CD4-positive, alpha-beta T cell treated with Interleukin-21 for 1 hour (primary cell): ENCODE data around the gene KAT6B.
A peak's percentile ranks its signal among the peaks of the same experiment; 100 is the strongest.

ENCODE experiments used
- DNase-seq: peaks from one replicate; pipeline ENCODE4 v3.0.0-alpha.2; 2020

The KAT6B gene

DNA sequence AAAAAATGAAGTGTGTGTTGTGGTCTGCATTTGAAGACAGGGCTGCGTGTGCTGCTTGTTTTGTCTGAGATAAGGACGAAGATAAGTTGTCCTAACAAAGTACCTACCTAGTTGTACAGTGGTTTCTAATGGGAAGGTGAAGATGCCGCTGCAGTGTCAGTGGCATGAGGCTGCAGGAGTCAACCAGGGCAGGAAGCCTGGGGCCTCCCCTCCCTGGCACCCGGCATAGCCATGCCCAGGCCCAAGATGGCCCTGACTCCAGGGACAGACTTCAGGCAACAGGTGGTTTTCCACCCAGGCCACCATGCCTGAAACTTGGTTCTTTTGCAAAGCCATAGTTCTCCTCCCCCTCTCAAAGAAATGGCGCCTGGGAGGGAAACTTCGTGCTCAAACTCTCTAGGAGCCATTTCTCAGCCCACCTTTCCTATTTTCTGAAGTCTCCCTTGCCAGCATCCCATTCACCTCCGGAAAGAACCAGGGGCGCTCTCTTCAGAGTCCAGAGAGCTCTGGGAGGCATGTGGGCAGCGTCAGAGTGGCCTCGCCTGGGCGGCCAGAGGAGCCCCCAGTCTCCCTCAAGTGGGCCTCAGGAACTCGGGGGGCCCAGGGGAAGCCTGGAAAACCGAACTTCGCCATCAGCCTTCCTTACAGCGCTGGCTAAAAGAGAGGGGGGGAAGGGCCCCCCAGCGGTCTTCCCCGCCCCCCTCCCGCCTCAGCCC, 2.1 kb upstream of the KAT6B start:
- DNase-seq = peak; percentile 37

DNA sequence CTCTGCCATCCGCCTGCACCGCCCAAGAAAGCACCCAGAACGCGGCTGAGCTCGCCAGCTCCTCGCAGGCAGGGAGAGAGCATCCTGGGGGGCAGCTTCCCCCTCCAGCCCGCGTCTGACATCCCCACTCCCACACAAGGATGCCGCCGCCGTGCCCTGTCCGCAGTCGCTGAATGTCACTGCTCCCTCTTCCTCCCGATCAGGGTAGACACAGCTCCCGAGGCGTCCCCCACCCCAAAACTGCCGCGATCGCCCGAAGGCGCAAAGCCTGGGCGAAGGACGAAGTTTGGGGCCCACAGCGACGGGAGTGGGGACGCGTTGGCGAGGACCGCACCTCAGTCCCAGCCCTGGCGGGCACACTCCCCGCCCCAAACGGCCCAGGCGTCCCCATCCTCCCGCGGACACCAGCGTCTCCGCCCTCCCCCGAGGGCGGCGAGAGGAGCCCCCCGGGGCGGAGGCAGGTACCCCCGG, 1.5 kb upstream of the KAT6B start:
- no peak for DNase-seq

DNA sequence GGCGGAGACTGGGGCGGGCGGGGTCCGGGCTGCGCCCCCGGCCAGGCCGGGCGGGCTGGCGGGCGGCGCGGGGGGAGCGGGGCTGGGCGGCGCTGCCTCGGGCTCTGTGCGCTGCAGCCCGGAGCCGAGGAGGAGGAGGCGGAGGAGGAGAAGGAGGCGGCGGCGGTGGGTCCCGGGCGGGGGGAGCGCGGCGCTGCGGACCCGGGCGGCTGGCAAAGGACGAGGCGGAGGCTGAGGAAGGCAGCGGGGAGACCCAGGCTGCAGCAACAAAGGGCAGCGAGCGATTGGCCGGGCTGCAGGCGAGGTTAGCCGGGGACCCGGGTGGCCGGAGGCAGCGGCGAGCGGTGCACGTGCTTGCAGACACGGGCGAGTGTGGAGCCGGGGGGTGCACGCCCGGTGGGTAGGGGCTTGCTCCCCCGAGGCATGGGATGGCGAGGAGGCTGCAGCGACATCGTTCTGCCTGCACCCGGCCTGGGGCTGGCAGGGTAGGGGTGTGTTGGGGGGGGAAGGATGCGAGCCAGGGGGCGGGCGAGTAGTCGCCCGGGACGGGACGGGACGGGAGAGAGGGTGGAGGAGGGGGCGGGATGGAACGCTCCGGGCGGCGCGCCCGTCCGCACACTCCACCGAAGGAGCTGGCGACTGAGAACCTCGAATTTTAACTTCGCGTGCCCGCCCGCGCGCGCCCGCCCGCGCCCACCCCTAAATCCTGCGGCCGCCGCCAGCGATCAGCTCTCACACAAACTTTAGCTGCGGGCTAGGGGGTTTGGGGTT, 844 bp upstream of the KAT6B start:
- DNase-seq = peak; percentile 60

DNA sequence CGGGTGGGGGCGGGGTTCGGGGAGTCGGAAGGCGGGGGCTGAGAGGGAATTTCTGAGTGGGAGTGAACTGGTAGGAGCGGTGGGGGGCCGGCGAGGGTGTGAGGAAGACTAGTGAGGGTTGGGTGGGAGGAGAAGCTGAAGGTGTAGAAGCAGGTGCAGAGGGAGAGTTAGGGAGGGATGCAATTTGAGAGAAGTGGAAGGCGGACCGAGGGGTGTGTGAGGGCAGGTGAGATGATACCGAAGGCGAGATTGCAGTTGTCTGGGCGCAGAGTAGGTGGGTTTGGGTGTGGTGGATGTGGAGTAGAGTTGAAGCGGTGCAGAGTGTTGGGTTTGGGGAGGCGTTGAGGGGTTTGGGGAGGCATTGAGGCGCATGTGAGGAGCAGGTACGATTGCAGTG, 643 bp downstream of the KAT6B start:
- DNase-seq = no peak

DNA sequence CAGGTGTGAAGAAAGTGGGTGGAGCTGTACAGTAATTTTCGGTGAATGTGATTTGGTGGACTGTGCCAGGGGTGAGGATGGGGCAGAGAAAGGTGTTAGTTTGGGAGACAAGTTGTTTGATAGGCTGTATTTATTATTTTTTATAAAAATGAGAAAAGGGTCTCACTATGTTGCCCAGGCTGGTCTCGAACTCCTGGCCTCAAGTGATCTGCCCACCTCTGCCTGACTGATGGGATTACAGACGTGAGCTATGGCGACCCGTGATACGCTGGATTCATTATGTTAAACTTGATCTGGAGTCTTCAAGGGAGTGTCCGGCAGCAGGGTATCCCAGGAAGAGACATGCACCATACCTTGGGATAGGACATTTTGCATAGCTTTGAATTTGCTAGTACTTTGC, 1.3 kb downstream of the KAT6B start:
- DNase-seq = no peak

DNA sequence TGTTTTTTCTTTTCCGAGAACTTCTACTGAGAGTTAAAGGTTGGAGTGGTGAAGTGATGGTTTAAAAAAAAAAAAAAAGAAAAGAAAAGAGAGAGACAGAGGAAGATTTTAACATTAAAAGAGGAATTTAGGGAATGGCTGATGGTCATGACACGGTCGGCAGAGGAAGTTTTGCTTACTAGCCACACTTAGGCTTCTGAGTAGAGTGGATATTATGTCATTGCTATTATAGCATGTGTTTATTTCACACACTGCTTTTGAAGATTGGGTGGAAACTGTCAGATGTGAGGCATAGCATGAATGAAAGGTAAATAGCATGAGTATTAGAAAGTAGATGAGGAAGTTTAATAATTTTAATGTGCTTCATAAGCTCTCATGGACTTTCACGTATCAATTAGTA, 2.5 kb downstream of the KAT6B start:
- DNase-seq = no peak

DNA sequence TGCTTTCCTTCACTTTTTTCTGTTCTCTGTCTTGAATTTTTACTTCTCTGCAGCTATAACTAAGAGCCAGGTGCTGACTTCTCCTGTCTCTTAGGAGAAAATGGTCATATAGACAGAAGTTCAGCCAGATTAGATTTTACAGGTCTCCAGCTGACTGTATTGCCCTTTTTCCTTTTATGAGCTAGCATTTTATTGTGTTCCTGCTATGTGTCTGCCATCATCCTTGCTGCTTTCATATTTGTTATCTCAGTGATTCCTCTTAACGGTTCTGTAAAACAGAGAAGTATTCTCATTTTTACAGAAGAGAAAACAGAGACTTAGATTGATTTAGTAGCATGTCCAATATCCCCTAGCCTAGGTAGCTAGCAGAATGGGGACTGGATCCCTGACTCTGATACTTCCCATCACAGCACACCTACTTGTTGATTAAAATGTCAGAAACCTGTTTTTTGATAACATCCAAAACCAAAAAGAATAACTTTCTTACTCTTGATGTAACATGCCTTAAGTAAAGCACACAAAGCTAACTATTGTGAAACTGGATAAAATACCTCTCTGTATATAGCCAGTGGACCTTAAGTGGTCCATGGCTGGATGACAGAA, 5.2 kb downstream of the KAT6B start:
- no peak for DNase-seq

DNA sequence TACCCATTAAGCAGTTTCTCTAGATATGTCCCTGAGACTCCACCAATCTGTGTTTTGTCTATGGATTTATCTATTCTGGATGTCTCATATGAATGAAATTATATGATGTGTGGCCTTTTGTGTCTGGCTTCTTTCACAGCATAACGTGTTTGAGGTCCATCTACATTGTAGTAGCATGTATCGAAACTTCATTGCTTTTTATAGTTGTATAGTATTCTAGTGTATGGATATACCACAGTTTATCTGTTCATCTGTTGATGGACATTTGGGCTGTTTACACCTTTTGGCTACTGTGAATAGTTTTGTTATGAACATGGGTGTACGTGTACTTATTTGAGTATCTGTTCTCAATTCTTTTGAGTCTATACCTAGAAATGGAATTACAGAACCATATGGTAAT, 9.6 kb downstream of the KAT6B start:
- no peak for DNase-seq

DNA sequence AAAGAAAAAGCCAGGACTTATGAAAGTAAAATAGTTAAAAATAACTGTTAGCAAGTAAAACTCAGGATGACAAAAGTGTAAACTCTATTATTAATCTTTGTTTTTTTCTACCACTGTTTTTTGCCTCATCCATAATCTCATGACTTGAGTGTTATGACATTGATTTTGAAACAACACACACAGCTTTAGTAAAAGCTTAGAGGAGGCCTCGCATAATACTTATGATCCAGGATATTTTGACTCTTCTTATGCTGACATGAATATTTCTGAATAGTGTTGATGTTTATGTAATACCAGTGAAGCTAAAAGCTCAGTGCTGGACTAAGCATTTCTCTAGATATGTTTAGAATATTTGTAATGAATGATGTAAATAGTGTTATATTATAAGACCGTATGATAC, 10.5 kb downstream of the KAT6B start:
- no peak for DNase-seq

DNA sequence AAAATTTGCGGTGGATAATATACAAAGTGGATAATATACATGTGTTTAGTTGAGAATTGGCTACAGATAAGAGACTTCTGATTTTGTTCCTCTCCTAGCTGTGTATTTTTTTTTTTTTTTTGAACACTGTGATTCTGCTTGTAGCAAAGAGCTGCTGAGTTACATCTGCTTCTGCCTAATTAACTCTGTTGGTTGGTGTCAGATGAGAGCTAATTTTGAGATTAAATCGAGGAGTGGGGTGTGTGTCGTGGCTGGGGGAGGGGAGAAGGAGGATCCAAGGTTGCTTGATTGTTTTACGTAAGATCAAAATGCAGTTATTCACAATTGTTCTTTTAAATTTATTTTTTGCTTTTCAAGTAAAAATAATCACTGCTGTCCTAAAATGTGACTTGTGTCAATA, 11.3 kb downstream of the KAT6B start:
- DNase-seq = no peak

DNA sequence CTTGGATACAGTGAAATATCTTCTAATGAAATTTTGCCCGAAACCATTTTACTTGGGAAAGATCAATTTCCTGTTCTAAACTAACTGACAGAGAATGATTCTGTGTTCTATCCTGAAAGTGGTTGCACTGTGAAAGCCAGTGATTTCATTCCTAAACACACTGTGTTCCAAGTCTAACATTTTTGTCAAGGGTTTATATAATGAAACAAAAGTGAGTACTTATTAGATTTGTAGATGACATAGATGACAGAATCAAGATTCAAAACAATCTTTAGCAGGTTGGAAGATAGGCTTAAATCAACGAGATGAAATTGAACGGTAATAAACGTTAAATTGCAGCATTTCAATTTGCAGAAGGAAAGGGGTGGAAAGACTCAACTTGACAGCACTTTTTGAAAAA, 13.3 kb downstream of the KAT6B start:
- no peak for DNase-seq

DNA sequence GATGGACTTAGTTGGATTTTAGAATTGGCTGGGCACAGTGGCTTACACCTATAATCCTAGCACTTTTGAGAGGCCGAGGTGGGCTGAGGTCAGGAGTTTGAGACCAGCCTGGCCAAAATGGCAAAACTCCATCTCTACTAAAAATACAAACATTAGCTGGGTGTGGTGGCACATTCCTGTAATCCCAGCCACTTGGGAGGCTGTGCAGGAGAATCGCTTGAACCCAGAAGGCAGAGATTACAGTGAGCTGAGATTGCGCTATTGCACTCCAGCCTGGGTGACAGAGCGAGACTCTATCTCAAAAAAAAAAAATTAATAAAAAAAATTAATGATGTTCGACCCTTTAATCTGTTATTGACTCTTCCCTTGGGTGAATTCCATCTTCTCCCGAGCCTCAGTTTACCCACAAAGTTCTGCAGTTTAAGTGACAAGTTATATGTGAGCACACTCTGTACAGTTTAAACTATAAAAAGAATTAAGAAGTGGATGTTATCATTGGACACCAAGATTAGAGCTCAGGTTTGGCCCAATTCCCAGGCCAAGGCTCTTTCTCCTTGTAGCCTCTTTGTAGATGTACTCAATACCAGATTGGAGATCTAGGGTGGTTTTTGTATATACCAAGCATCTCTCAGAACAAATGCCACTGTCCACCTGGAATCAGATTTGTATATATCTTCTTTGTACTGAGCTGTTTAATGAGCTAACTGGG, 15.0 kb downstream of the KAT6B start:
- no peak for DNase-seq

DNA sequence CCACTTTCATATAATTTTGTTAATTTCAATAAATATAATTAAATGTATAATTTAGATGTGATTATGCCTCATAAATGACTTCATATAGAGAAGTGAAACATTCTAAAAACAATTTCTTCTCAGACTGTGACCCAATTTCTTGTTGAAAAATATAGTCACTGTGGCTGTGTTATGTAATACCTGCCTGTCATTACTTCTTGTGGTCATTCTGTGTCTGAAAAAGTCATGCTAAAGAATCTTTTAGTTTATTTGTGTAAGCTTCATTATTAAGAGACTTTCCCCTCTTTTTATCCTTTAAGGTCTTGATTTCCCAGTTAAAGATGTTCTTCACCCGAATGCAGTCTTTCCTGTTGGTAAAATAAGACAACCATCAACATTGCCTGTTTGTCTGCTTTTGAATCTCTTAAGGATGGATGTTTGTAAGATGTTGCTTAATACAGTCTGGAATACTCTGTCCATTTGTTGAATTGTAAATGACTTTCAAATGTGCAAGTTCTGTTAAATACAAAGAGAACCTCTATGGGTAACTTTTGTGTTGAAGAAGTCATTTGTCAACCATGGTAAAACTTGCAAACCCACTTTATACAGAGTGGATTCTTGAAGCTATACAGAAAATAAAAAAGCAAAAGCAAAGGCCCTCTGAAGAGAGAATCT, 16.0 kb downstream of the KAT6B start:
- no peak for DNase-seq

DNA sequence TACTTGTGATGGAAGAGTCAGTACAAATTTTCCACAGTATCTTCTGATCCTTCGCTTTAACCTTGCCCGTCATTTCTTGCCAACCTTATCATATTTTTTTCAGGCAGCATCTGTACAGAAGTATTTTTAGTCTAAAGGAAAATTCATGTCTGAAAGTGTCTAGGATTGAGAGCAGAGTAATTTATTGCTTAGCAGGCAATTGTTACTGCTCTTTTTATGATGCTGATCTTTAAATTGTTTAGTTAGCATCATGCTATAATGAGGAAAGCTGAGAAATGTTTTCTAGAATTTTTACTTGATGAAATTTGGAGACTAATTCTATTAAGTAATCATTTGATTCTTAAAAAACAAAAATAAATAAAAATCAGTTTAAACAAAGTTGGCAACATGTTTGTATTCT, 20.6 kb downstream of the KAT6B start:
- DNase-seq = no peak

DNA sequence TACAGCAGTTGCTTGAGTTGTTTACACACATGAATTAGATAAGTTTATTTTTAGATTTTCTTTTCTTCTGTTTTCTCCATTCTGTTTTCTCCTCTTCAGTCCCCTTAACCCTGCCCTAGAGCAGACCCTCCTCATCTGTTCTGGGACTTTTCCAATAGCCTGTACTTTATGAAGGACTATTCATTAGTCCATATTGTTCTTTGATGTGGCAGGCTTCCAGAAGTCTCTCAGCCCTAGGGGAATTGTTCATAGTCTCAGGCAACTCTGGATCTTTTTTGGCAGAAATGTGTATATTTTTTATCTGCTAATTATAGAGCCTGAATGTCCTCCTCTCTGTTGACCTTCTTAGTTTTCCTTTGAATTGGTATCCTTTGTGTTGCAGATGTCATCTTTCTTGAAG, 25.4 kb downstream of the KAT6B start:
- no peak for DNase-seq

DNA sequence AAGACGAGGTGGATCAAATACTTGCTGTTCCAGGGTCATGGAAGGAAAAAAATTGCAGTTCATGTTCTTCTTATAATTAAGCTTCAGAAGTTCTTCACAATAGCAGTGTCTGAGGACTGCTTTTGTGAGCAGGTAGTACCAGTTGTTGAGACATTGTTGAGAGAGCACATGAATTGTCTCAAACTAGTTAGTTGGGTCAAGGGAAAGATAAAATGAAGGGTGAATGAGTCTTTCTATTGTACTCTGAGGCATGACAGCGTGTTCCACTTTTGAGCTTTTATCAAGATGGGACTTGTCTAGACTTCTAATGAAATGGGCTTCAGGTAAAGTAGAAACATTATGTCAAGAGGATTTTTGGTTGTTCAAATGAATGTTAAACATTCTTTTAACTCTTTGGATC, 26.0 kb downstream of the KAT6B start:
- DNase-seq = no peak

DNA sequence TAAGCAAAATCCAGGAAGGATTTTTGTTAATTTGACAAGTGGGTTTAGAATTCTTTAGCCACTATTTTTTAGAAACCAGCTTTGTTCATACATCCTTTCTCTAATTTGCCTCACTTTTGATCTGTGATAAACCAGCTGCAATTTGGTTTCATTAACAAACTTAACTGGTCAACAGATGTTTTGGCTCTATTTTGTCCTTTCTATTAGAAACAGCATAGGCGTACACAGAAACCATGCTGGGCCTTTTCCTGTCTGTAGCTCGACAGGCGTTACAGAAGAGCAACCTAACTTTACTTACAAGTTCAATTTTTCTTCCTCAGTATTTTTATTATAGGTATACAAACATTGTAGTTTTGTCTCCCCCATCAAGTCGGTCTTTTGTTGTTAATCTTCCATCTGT, 28.2 kb downstream of the KAT6B start:
- DNase-seq = no peak

DNA sequence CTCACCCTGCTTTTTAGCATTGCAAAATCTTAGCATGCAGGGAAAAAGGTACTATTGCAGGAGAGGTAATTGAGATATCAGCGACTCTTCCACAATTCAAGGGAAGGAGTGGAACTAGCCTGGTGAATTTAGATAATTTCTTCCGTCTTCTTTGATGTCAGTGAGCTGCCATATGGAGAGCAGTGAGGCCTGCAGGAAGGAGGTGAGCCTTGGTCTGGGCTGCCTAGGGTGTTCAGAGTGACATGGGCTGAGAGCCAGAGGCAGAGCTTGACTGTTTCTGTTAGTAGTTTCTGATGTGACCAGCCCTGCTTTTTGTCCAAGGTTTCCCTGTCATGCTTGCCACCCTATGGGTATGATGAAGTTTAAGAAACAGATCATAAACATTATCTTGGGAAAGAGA, 28.6 kb downstream of the KAT6B start:
- DNase-seq = no peak

DNA sequence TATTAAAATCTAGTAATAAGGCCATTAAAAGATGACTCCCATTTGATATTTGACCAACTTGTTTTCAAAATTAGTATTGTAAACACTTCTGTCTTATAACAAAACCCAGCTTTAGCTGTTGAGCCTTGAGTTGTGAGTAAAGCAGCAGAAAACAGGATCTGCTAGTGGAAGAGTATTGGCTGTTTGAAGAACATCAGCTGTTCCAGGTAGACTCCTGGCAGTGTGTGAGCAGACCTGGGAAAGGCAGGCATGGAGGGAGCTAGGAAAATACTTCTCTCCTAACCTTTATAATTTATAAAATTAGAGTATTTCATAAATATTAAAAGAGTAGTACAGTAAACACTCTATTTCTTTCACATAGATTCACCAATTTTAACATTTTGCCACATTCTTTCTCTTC, 29.0 kb downstream of the KAT6B start:
- DNase-seq = no peak

DNA sequence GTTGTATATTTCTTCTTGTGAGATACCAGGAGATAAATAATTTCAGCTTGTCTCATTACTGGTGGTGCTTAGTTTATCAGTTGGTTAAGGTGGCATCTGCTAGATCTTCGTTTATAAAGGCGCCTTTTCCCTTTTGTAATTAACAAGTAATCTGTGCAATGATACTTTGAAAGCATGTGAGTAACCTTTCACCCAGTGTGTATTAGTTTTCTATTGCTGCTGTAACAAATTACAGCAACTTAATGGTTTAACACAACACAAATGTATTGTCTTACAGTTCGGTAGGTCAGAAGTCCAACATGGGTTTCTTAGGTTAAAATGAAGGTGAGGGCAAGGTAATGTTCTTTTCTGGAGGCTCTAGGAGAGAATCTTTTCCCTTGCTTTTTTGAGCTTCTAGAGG, 30.5 kb downstream of the KAT6B start:
- DNase-seq = no peak

DNA sequence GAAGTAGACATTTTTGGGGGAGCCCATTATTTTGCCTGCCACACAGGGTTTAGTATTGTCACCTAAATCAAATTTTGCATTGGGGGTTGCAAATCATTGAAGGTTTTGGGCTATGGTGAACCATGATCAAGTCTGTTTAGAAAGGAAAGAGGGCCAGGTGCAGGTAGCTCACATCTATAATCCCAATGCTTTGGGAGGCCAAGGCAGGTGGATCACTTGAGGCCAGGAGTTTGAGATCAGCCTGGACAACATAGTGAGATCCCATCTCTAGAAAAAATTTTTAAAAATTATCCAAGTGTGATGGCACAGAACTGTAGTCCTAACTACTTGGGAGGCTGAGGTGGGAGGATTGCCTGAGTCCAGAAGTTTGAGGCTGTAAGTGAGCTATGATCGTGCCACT, 31.2 kb downstream of the KAT6B start:
- no peak for DNase-seq

DNA sequence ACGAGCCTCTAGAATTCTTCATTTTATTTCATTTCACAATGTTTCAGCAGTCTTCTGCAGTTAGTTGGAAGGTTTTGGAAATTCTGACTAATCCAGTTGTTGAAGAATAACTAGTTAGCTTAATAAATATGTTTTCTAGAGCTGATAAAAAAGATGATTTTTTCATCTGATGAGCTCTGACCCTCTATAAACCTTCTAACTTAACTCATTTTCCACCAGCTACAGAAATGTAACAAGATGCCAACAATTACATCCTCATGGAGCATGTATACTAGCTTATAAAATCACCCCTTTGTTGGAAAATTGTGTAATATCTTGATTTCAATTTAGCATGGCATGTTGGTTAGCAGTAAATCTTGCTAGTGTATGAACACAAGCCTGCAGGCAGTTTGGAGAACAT, 33.1 kb downstream of the KAT6B start:
- no peak for DNase-seq

DNA sequence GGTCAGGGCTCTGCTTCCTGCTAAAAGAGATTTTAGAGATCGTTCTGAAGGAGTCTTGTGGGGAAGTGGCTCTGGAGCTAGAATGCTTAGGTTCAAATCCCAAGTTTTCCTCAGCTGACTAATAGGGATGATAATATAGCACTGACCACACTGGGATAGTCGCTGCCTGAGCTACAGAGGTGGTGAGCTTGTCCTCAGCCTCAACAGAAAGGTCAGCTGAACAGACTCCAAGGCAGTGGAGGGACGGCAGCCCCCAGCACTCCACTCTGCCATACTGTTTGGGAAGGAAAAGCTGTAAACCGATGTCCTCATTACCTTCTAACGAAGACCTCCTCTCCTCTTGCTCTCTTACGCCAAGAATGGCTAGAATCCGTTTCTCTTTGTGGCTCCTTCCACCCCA, 36.2 kb downstream of the KAT6B start:
- DNase-seq = no peak
